BE2C (cell line): Measurements from ENCODE around the gene RBM6.
A peak's percentile ranks its signal among the peaks of the same experiment; 100 is the strongest.
"Not testable (repeated sequence)": the region's sequence is repeated elsewhere in the genome, so short reads cannot be mapped to it uniquely, and the experiment has no call there.

Experiments used
- DNase-seq: peaks from one replicate; pipeline ENCODE4 v3.0.0-alpha.2; 2020
- H3K27me3 ChIP-seq: fragments of 250-450 bp; sonication (Bioruptor Pico); 2 replicates; pipeline ENCODE4 v1.5.1; 2020; ENCODE audit warnings: mild to moderate bottlenecking
- H3K36me3 ChIP-seq: fragments of 250-450 bp; sonication (Bioruptor Pico); 2 replicates; pipeline ENCODE4 v1.5.1; 2020; ENCODE audit warnings: mild to moderate bottlenecking
- H3K4me1 ChIP-seq: fragments of 250-450 bp; sonication (Bioruptor Pico); 2 replicates; pipeline ENCODE4 v1.5.1; 2020
- H3K4me3 ChIP-seq: 2 replicates; pipeline ENCODE4 v1.5.1; 2011; ENCODE audit warnings: low read depth, low read length
- H3K9me3 ChIP-seq: fragments of 250-450 bp; sonication (Bioruptor Pico); 2 replicates; pipeline ENCODE4 v1.5.1; 2020
- TF ChIP-seq, protein P1 (sequence below): IDR thresholded peaks from 2 replicates; pipeline ENCODE4 v1.5.1; 2012; ENCODE audit warnings: mild to moderate bottlenecking, low read depth, low read length

RBM6 gene

DNA sequence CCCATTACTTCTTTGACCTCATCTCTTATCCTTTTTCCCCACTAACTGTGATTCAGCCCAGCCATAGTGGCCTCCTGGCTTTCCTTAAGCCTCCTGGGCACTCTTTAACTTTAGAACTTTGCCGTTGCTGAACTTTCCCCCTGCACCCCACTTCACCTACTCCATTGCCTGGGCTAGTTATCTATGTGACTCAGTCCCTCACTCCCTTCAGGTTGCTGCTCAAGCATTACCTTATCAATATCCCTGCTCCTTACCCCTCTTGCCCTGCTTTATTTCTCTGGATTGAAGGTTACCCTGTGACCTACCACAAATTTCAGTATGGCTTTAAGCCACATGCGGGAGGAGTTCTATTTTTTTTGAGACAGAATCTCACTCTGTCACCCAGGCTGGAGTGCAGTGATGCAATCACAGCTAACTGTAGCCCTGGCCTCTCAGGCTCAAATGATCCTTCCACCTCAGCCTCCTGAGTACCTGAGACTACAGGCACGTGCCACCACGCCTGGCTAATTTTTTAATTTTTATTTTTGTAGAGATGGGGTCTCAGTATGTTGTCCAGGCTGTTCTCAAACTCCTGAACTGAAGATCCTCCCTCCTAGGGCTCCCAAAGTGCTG is 13.7 kb upstream of the RBM6 start:
- Histone ChIP-seq H3K9me3 (no peaks in the 10 kb centered on the region), H3K4me1 (no peaks in the 10 kb centered on the region), H3K27me3 (no peaks in the 10 kb centered on the region), H3K36me3 (no peaks in the 10 kb centered on the region), H3K4me3 (no peak overlapping the region)
- no peak for DNase-seq
- TF ChIP-seq, protein P1, sequence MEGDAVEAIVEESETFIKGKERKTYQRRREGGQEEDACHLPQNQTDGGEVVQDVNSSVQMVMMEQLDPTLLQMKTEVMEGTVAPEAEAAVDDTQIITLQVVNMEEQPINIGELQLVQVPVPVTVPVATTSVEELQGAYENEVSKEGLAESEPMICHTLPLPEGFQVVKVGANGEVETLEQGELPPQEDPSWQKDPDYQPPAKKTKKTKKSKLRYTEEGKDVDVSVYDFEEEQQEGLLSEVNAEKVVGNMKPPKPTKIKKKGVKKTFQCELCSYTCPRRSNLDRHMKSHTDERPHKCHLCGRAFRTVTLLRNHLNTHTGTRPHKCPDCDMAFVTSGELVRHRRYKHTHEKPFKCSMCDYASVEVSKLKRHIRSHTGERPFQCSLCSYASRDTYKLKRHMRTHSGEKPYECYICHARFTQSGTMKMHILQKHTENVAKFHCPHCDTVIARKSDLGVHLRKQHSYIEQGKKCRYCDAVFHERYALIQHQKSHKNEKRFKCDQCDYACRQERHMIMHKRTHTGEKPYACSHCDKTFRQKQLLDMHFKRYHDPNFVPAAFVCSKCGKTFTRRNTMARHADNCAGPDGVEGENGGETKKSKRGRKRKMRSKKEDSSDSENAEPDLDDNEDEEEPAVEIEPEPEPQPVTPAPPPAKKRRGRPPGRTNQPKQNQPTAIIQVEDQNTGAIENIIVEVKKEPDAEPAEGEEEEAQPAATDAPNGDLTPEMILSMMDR: no peak

DNA sequence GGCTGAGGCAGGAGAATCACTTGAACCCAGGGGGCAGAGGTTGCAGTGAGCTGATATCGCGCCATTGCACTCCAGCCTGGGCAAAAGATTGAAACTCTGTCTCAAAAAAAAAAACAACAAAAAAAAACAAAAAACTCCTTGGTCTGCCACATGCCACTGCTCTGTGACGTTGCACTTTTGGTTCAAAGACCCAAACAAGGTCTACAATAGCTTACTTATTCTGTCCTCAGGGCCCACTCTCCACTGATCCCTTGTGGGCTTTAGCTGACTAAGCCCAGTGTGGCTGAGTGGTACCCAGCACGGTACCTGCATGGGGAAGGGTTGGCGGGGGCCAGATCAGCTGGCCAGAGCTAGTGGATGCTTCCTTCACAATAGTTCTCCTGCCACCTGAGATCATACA is 12.2 kb upstream of the RBM6 start:
- Histone ChIP-seq H3K4me3 (no peak overlapping the region), H3K27me3 (no peaks in the 10 kb centered on the region), H3K9me3 (no peaks in the 10 kb centered on the region), H3K4me1 (no peaks in the 10 kb centered on the region), H3K36me3 (no peaks in the 10 kb centered on the region)
- TF ChIP-seq, protein P1: no peak
- no peak for DNase-seq

DNA sequence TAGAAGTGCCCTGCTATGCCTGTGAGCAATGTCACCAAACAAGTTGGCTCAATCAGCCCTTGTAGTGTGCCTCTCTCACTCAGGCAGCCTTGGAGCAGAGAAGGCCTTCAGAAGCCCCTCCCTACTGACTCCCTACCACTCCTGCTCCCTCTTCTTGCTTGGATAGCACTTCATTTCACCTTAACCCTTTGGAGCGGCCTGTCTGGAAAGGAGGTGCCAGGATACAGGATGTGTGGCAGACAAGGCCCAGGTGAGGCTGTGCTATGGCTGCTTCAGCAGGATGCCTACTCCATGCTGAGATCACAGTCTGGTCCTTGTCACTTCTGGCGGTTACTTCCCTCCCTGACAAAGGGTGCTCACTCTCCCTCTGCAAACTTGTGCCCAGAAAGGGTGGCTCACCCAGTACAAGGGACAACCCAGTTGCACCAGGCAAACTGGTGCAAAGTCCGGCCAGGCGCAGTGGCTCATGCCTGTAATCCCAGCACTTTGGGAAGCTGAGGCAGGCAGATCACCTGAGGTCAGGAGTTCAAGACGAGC is 11.4 kb upstream of the RBM6 start:
- H3K4me3 ChIP-seq: no peak overlapping the region
- TF ChIP-seq, protein P1: no peak

DNA sequence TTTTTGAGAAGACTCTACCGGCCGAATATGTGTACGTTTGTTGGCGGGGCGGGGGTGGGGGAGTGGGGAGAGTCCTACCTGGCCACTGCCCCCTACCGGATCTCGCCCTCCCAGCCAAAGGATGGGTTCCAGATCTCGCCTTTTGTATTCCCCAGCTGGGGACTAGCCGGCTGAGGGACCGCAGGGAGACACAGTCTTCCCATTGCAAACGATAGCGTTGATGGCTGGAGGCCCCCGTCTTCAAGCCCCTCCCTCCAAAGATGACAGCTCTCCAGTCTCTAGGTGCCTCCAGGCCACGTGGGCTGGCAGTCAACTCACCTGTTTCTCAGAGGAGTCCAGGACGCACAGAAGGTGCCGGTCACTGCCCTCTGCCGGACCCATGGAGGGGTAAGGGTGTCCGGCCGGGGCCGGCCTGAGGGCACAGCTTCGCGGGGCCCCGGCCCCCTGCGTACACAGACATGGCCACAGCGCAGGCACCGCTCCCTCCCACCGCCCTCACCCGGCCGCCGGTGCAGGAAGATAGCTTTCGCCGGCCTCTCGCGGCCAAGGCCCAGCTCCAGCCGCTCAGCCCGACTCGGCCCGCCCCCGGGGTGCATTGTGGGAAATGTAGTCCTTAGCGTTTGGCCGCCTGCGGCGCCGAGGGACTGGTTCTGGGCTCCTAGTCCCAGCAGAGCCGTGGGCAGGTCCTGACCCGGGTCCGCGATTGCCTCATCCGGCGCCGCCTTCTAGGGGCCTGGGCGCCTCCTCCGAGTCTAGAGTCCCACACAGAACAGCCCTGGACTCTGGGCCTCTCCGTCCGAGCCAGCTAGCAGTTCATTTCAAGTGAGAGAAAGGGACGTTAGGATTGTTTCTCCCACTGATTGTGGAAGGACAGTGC is 10.4 kb upstream of the RBM6 start, which contains the start of gene MON1A:
Gene MON1A, minus strand, starts transcription at position 521 of the 877 bp plus-strand sequence. CDS start 16,465 bp downstream, outside the sequence.
- DNase-seq: peak; percentile 91
- H3K9me3 ChIP-seq: no peaks in the 10 kb centered on the region
- no peaks in the 10 kb centered on the region for H3K4me1 ChIP-seq
- H3K4me3 ChIP-seq: peak within 1 kb of the TSS; percentile 81
- no peaks in the 10 kb centered on the region for H3K36me3 ChIP-seq
- H3K27me3 ChIP-seq: no peaks in the 10 kb centered on the region
- TF ChIP-seq, protein P1: peak; percentile 27; the same call in 1 of the 2 replicates

More for the DNA sequence above, 11.4 kb upstream of the RBM6 start:
- no peaks in the 10 kb centered on the region for H3K27me3 ChIP-seq
- no peaks in the 10 kb centered on the region for H3K36me3 ChIP-seq
- no peaks in the 10 kb centered on the region for H3K4me1 ChIP-seq
- no peak for DNase-seq
- H3K9me3 ChIP-seq: no peaks in the 10 kb centered on the region

DNA sequence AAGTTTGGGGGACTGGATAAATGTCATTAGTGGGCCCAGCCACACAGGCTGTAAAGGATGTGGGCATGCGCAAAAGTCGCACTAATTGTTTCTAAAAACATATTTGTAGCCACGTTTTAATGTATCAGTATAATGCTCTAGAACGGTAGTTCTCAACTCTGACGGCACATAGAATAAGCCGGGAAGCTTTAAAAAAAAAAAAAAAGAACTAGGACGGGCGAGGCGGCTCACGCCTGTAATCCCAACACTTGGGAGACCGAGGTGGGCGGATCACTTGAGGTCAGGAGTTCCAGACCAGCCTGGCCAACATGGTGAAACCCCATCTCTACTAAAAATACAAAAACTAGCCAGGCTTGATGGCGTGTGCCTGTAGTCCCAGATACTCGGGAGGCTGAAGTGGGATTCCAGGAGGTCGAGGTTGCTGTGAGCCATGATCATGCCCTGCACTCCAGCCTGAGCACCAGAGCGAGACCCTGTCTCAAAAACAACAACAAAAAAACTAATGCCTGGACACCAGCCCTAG is 9.7 kb upstream of the RBM6 start:
- DNase-seq: no peak
- H3K36me3 ChIP-seq: no peaks in the 10 kb centered on the region
- TF ChIP-seq, protein P1: no peak
- H3K4me3 ChIP-seq: peak overlapping the region; percentile 81
- H3K4me1 ChIP-seq: no peaks in the 10 kb centered on the region
- no peaks in the 10 kb centered on the region for H3K9me3 ChIP-seq
- no peaks in the 10 kb centered on the region for H3K27me3 ChIP-seq

DNA sequence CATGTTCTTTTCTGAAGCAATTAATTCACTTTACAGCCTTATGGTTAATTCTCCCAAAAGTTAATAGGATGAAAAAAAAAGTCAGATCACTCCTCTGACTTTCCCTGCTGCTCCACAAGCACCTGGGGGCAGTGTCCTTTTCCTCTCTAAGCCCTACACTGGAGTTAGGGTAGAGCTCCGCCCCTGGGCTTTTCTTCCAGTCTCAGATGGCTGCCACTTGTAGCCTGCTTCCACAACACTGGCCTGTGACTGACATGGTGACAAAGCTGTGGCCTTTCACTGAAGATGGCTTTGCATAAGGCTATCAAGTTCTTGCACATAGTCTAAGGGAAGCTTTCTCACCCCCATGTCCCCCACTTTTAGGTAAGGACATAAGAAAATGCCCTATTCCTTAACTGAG is 9.0 kb upstream of the RBM6 start:
- Histone ChIP-seq H3K9me3 (no peaks in the 10 kb centered on the region), H3K4me3 (no peak overlapping the region), H3K36me3 (no peaks in the 10 kb centered on the region), H3K27me3 (no peaks in the 10 kb centered on the region), H3K4me1 (no peaks in the 10 kb centered on the region)
- TF ChIP-seq, protein P1: peak; percentile 27; the same call in 1 of the 2 replicates
- DNase-seq: peak; percentile 49

DNA sequence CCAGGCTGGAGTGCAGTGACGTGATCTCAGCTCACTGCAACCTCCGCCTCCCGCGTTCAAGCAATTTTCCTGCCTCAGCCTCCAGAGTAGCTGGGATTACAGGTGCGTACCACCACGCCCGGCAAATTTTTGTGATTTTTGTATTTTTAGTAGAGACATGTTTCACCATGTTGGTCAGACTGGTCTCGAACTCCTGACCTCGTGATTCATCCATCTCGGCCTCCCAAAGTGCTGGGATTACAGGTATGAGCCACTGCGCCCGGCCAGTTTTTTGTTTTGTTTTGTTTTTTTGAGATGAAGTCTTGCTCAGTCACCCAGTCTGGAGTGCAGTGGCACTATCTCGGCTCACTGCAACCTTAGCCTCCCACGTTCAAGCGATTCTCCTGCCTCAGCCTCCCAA is 7.7 kb upstream of the RBM6 start:
- DNase-seq, H3K9me3 ChIP-seq, H3K36me3 ChIP-seq, H3K4me3 ChIP-seq, H3K27me3 ChIP-seq, H3K4me1 ChIP-seq: not testable (repeated sequence)
